ENCODE data around the gene NXF1.

DNA sequence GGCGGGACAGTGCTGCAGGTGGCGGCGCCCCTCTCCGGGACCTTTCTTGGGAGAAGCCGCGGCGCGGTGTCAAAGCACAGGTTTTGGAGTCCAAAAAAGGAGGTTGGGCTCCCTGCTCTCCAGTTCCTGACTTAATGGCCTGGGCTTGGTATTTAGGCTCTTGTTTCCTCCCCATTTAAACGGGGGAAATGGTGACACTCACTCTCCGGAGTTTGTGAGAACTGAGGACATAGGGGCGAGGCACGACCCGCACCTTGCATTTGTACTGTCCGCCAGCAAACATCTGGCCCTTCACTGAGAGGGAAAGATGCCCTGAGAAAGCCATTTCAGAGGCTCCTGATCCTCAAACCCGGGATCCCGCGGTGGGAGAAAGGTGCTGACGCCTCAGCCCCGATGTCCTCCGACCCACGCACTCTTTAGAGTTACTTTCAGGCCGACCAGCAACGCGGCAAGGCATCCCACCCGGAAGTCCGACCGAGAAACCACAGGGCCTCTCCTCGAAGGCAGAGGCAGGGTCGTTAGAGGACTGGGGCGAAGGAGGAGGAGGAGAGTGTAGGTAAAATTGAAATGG, 37.0 kb upstream of the NXF1 start:
- TF ChIP-seq, protein P1, sequence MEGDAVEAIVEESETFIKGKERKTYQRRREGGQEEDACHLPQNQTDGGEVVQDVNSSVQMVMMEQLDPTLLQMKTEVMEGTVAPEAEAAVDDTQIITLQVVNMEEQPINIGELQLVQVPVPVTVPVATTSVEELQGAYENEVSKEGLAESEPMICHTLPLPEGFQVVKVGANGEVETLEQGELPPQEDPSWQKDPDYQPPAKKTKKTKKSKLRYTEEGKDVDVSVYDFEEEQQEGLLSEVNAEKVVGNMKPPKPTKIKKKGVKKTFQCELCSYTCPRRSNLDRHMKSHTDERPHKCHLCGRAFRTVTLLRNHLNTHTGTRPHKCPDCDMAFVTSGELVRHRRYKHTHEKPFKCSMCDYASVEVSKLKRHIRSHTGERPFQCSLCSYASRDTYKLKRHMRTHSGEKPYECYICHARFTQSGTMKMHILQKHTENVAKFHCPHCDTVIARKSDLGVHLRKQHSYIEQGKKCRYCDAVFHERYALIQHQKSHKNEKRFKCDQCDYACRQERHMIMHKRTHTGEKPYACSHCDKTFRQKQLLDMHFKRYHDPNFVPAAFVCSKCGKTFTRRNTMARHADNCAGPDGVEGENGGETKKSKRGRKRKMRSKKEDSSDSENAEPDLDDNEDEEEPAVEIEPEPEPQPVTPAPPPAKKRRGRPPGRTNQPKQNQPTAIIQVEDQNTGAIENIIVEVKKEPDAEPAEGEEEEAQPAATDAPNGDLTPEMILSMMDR (IDR thresholded peaks at IDR 0.05; ENCODE audit: low read length): no peak
- TF ChIP-seq EZH2 (IDR thresholded peaks at IDR 0.05; ENCODE audit: borderline replicate concordance, low read length): no peak
